ENCODE results near the gene KIAA1958.

The KIAA1958 gene

DNA sequence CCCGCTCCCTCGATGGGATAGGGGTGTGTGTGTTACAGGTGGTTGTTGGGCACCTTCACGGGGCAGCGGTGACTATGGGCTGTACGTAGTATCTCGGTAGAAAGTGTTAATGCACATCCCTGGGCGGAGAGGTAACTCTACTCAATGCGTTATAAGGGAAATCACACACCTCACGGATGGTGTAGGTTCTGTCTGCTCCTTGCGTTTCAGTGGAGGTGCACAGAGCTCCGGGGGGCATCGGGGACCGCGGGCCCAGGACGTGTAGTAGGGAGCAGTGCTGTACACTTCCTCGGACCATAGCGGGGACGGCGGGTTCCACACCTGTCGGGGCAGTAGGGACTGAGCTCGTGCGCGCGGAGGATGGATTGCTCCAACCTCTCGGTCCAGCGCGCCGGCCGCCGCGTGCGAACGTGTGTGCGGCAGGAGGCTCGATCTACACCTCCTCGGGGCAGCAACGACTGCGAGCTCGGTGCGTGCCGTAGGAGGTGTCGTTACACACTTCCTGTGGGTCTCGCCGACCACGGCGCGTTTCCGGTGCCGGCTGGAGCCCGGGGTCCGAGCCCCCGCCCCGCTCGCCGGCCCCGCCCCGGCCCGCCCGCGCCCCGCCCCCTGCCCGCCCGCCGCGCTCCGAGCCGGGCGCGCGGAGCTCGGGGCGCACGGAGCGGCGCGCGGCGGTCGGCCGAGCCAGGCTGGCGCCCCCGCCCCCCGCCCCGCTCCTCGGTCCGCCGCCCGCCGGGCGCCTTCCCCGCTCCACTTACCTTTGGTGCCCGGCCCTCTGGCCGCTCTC is at the start of gene KIAA1958:
KIAA1958 (plus strand) TSS at position 607 of the 787 bp plus-strand sequence. CDS start 87,254 bp downstream, outside the sequence.
- DNase-seq (ENCODE audit: low read depth in 1 of 2, low spot score in 1 of 2) = peak; percentile 63 to 77

DNA sequence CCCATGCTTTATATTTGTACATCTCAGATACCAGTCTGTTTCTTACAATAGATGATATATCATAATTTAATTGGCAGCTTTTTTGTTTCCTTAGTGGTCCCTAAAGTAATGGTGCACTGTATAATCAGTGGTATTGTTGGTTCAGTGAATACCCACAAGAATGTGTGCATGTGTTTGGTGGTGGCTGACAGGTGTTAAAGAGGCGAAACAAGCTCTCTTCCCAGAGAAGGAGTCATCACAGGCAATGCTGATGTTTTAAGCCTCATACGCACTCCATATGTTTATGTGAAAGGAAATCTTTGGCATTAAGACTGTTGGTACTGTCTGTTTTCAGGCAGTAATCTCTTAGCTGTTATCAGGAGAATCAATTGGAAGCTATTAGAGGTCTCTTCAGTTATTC is 49.2 kb upstream of the KIAA1958 start:
- no peak for DNase-seq (ENCODE audit: low read depth in 1 of 2, low spot score in 1 of 2)

GRCh38 chr9:112439171-112439570 is 47.5 kb upstream of the KIAA1958 start:
- DNase-seq (ENCODE audit: low read depth in 1 of 2, low spot score in 1 of 2) = no peak

GRCh38 chr9:112439825-112440224 is 46.8 kb upstream of the KIAA1958 start:
- no peak for DNase-seq (ENCODE audit: low read depth in 1 of 2, low spot score in 1 of 2)

GRCh38 chr9:112443200-112443599 is 43.4 kb upstream of the KIAA1958 start:
- DNase-seq (ENCODE audit: low read depth in 1 of 2, low spot score in 1 of 2) = no peak

- no peak for DNase-seq (ENCODE audit: low read depth in 1 of 2, low spot score in 1 of 2)
These were observed 43.0 kb upstream of the KIAA1958 start for GRCh38 chr9:112443636-112444035.

DNA sequence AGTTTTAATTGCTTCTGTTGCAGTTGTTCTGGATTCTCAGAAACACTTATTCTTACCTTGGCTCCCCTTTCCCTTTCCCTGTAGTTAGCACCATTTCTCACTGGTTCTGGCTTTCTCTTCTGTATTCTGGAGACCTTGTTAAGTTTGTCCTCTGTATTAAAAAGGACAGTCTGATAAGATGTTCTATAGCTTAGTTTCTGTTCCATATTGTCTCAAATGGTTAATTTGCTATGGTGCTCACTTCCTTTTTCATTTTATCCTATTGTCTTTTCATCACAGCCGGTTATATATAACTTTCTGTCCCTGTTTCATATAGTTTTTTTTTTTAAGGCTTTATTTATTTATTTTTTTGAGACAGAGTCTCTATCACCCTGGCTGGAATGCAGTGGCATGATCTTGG is 41.4 kb upstream of the KIAA1958 start:
- no peak for DNase-seq (ENCODE audit: low read depth in 1 of 2, low spot score in 1 of 2)

DNA sequence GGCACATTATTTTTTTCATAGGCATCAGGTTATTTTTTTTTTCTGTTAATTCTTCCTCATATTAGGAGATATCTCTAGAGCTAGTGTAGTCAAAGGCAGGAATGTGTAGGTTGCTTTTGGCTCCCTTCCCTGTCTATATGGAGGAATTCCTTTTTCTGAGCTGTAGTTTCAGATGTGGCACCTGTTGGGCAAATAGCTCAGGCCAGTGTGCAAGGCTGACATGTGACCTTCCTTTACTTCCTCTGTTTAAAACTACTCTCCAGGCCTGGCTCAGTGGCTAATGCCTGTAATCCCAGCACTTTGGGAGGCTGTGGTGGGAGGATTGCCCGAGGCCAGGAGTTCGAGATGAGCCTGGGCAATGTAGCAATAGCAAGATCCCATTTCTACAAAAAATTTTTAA is 40.5 kb upstream of the KIAA1958 start:
- DNase-seq (ENCODE audit: low read depth in 1 of 2, low spot score in 1 of 2) = no peak

GRCh38 chr9:112446526-112446925 is 40.1 kb upstream of the KIAA1958 start:
- no peak for DNase-seq (ENCODE audit: low read depth in 1 of 2, low spot score in 1 of 2)

DNA sequence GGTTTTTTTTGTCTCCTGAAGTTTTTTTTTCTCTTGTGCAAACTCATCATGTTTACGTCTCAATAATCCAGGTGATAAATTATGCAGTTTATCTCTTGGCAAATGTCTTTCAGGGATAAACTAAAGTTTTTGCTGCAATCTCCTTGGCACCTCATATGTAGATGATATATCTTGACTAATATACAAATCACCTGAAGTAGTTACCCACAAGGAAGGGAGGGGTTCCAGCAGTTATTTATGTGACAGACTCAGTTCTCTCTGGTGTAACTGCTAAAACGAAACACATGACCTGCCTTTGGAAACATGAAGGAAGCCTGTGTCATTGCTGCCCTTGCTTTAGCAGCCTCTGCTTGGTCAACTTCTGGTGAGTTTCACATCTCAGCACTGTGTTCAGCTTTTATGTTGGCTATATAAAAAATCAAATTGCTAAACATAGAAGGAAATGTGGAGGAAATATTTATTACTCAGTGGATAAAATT is 39.3 kb upstream of the KIAA1958 start:
- DNase-seq (ENCODE audit: low read depth in 1 of 2, low spot score in 1 of 2) = no peak

DNA sequence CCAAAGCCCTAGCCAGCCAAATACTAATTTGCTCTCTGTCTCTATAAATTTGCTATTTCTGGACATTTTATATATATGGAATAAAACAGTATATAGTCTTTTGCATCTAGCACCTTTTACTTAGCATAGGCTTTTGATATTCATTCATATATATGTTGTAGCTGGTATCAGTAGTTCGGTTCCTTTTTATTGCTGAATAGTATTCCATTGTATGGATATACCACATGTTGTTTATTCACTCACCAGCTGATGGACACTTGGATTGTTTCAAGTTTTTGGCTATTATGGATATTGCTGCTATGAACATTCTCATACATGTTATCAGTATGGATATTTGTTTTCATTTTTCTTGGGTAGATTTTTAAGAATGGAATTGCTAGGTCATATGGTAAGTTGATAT is 23.8 kb upstream of the KIAA1958 start:
- no peak for DNase-seq (ENCODE audit: low read depth in 1 of 2, low spot score in 1 of 2)

GRCh38 chr9:112465352-112465751 is 21.3 kb upstream of the KIAA1958 start:
- DNase-seq (ENCODE audit: low read depth in 1 of 2, low spot score in 1 of 2) = no peak

DNA sequence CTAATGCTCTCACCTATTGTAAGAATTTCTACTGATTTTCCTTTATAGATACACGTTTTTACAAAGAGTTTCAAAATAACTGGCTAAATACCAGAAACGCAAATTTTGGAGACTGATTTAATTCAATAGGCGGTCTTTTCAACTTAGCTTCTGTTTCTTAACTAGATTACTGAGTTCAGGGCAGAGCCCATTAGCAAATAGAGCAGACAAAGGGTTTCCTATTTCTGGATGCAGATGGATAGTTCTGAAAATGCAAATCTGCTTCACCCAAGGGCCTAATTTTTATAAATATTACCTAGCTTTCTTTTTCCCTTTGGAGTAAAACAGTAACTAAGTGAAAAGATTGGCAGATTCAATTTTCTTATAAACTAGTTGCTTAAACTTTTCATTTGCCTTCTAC is 13.6 kb upstream of the KIAA1958 start:
- DNase-seq (ENCODE audit: low read depth in 1 of 2, low spot score in 1 of 2) = no peak

GRCh38 chr9:112473986-112474385 is 12.6 kb upstream of the KIAA1958 start:
- DNase-seq (ENCODE audit: low read depth in 1 of 2, low spot score in 1 of 2) = no peak

DNA sequence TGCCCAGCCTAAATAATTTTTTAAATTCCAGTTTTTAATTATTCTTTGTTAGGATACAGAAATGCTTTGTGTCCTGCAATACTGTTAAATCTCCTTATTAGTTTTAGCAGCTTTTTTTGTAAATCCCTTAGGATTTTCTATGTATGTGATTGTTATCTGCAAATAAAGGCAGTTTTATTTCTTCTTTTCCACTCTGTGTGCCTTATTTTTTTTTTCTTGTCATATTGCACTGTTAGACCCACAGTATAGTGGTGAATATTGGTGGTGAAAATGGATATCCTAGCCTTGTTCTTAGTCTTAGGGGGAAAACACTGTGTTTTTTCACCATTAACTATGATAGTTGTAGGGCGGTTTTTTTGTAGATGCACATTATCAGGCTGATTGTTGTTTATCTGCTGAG is 11.3 kb upstream of the KIAA1958 start:
- DNase-seq (ENCODE audit: low read depth in 1 of 2, low spot score in 1 of 2) = no peak

GRCh38 chr9:112477330-112477729 is 9.3 kb upstream of the KIAA1958 start:
- DNase-seq (ENCODE audit: low read depth in 1 of 2, low spot score in 1 of 2) = no peak

- DNase-seq (ENCODE audit: low read depth in 1 of 2, low spot score in 1 of 2) = no peak
These were observed 7.4 kb upstream of the KIAA1958 start for GRCh38 chr9:112479221-112479620.

GRCh38 chr9:112484607-112485006 is 2.0 kb upstream of the KIAA1958 start:
- no peak for DNase-seq (ENCODE audit: low read depth in 1 of 2, low spot score in 1 of 2)

DNA sequence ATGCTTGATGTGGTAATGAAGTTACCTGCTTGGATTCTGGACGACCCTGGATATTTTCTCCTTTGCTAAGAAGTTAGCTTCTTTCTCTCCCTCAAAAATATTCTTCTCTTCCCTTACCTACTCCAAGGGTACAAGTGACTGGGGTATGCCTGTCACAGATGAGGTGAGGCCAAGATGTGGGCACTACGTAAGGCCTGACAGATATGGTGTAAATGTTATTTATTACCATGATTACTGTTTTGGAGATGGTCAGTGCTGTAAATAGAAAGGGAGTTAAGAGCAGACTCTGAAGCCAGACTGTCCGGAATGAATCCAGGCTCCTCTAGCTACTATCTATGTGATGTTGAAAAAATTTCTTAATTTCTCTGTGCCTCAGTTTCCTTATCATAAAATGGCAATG is 1.1 kb upstream of the KIAA1958 start:
- DNase-seq (ENCODE audit: low read depth in 1 of 2, low spot score in 1 of 2) = no peak

GRCh38 chr9:112487008-112487798 is 576 bp downstream of the KIAA1958 start:
- DNase-seq (ENCODE audit: low read depth in 1 of 2, low spot score in 1 of 2) = peak; percentile 20 to 46

DNA sequence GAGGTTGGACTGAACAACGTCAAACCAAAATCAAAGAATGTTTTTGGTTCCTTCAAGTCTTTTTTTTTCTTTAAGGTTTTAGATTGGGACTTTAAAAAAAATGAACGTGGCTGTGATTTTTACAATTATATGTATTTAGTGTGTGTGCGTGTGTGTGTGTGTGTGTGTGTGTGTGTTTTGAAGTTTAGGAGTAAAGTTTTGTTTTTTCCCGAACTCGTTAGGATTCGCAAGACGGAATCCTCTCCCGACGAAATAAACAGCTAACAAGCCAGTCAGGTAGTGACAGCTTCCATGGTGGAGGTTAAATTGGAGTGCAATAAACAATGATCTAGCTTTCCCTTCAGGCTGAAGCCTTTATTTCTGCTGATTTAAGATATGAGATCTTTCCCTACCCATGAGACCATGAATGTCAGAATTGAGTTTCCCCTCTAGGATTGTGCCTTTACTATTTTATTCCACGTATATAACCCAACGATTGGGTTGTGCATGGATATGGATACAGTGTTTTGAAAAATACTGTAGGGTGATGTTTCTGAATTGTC is 1.2 kb downstream of the KIAA1958 start:
- no peak for DNase-seq (ENCODE audit: low read depth in 1 of 2, low spot score in 1 of 2)

- no peak for DNase-seq (ENCODE audit: low read depth in 1 of 2, low spot score in 1 of 2)
These were observed 2.5 kb downstream of the KIAA1958 start for GRCh38 chr9:112489039-112489546.
